ENCODE data around the gene C10orf105.

Gene C10orf105

GRCh38 chr10:71697938-71698709 lies 21.5 kb downstream of the C10orf105 start:
- no peak for DNase-seq

DNA sequence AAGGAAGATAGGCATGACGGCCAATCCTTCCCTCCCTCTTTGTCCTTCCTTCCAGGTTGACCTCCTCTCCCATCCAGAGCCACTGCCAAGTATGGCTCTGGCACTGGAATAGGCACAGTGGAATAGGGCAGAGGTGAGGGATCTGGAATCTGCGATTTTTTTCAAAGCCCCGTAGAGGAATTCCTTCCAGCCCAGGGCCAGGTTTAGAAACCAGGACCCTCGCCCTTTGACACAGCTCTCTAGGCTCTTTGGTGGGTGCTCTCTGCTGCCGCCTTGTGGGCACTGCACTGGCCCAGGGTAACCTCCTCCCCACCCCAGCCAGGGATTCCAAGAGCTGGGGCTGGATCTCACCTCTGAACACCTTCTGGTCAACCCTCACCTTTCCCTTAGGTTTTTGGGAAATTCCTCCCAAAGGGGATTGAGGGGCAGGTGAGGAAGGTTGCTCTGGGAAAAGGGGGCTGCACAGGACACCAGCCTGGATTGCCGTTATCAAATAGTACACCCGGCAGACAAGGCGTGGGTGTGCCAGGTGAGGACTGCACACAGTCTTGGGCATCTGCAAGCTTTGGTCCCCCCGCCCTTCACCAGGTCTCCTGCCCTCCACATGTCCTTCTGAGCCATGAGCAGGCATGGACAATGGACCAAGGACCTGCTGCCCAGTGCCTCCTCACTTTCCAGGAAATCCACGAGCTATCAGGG lies 22.8 kb downstream of the C10orf105 start:
- DNase-seq: peak in 4 of 14 donors; percentile 4 to 36 (median 18)

- no peak for DNase-seq
Observed at GRCh38 chr10:71695502-71696476, 23.8 kb downstream of the C10orf105 start.

GRCh38 chr10:71694567-71694968 lies 25.0 kb downstream of the C10orf105 start:
- DNase-seq: peak in 7 of 14 donors; percentile 29 to 65 (median 45)

GRCh38 chr10:71694039-71694501 lies 25.5 kb downstream of the C10orf105 start:
- no peak for DNase-seq

DNA sequence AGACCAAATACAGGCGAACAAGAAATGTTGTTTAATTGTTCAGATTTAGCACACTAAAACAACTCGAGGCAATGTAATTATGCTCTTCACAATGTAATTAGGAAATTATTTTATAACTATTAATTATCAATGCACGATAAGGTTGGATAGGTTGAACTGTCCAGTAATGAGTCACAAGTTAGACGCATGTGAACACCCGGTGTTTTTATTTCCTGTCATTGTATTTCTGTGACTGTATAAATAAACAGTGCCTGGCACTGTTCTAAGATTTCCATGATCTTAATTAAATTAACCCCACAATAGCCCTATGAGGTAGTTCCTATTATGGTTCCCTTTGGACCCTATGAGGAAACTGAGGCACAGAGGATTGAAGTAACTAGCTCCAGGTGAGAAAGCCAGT lies 26.2 kb downstream of the C10orf105 start:
- no peak for DNase-seq

- no peak for DNase-seq
Observed at GRCh38 chr10:71692598-71693306, 26.8 kb downstream of the C10orf105 start.

- no peak for DNase-seq
Observed at GRCh38 chr10:71691405-71691804, 28.2 kb downstream of the C10orf105 start.

GRCh38 chr10:71690094-71690720 lies 29.4 kb downstream of the C10orf105 start:
- no peak for DNase-seq

DNA sequence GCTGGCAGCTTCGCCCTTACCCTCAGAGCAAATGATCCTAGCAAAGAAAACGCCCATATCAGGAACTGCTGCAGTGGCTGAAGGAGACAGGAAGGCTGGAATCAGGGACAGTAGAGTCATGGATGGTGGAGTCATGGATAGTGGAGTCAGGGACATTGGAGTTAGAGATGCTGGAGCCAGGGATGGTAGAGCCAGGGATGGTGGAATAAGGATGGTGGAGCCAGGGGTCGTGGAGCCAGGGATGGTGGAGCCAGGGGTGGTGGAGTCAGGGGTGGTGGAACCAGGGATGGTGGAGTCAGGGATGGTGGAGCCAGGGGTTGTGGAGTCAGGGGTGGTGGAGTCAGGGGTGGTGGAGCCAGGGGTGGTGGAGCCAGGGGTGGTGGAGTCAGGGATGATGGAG lies 31.3 kb downstream of the C10orf105 start:
- DNase-seq: no peak

DNA sequence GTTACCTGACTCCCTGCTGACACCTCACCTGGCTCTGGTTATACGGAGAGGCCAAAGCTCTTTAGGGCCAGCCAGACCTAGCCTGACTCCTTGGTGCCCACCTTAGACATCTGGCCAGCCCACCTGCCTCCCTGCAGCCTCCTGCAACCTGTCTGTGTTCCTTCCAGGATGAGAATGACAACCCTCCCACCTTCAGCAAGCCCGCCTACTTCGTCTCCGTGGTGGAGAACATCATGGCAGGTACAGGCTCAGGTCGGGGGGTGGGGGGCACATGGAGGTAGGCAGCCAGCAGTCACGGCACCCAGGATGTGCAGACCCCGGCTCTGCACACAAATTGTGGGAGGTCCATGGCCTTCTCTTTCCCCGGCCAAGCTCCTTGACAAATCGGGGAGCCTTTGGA lies 32.1 kb downstream of the C10orf105 start:
- DNase-seq: no peak

DNA sequence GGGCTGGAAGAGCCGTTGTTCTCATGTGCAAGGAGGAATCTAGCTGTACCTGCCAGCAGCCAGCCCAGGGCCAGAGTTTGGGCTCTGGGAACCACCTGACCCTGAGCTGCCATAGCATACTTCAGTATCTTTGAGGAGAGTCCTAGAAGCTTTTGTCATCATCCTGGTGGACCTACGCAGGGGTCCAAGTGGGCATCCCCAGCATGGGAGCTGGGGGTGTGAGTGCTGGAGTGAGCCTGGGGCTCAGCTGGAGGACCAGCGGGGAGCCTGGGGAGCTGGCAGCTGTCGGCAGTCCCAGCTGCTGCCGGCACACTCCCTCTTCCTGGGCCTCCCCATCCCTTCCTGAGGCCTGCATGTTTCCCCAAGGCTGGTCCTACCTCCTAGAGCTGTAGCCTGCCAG lies 32.5 kb downstream of the C10orf105 start:
- no peak for DNase-seq

- DNase-seq: peak in 1 of 14 donors; percentile 87
Observed at GRCh38 chr10:71685554-71686232, 33.9 kb downstream of the C10orf105 start.

DNA sequence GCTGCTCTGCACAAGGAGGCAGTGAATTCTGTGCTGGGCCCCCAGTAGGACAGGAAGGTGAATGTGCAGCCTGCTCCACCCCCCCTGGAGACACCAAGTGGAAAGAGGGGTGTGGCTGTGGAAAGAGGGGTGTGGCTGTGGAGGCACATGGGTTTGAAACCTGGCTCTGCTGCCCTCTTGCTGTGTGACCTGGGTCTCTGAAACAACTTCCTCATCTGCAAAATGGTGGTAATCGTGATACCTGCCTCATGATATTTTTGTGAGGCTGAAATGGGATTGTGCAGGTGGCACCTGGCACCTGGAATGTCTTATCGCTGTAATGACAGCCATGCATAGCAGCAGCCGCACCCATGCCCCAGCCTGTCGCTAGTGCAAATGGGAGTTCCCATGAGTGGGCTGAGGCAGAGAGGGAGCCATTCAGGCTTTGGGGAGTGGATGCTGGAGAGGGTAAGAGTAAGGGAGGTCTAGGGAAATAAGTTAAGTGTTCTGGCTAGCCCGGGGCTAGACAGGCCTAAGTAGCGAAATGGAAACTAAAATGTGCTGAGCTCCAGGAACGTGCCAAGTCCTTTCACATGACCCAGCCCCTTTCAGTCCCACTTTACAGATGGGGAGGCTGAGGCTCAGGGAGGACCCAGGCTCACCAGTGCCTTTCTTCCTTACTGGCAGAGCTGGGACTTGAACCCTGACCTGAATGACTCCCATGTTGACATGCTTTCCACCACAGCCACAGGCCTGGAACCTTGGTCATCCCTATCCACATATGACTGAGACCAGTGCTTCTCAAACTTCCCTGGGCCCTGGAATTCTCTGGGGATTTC lies 35.0 kb downstream of the C10orf105 start:
- no peak for DNase-seq

- peak in 4 of 14 donors; percentile 6 to 27 (median 14) for DNase-seq
Observed at GRCh38 chr10:71683301-71683700, 36.3 kb downstream of the C10orf105 start.

DNA sequence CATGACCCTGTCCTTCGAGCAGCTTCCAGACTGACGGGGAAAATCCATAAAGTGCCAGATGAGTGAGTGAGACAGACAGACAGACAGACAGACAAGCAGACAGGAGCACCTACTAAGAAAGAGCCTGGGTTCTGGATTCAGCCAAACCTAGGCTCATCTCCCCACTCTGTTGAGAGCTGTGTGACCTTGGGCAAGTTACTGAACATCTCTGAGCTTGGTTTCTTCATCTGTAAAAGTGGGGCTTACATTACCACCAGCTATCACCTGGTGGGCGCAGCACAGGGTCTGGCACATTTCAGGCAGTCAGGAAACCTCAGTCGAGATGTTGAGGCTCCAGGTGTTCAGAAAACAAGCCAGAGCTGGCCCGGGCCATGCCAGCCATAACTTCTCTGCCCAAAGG lies 37.6 kb downstream of the C10orf105 start:
- no peak for DNase-seq

- DNase-seq: no peak
Observed at GRCh38 chr10:71679425-71679824, 40.2 kb downstream of the C10orf105 start.

- DNase-seq: no peak
Observed at GRCh38 chr10:71678057-71678805, 41.3 kb downstream of the C10orf105 start.

DNA sequence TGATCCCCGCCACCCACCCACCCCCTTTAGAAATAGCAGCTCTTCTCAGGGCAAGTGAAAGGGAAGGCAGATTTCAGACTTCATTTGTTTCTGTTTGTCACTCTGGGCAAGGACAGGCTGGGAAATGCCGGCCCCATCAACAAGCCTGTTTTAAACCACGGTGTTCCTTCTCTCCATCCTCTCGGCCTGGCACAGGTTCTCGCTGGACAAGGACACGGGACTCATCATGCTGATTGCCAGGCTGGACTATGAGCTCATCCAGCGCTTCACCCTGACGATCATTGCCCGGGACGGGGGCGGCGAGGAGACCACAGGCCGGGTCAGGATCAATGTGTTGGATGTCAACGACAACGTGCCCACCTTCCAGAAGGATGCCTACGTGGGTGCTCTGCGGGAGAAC lies 42.3 kb downstream of the C10orf105 start:
- DNase-seq: peak in 1 of 14 donors; percentile 54
